Measurements from ENCODE around the gene KDM1A. TPM values are rescaled to one million over a fixed set of nuclear protein-coding genes. Genes with fewer than 3 reads are reported as not detected.
"Not testable (repeated sequence)": the region's sequence is repeated elsewhere in the genome, so short reads cannot be mapped to it uniquely, and the experiment has no call there.

Gene KDM1A
- total and polyA plus RNA-seq, 10 of the 15 experiments (the other 5 are each of a cell fraction or from before 2014, with no cell fraction given) = 39.2 to 118 (median 98.9) TPM

DNA sequence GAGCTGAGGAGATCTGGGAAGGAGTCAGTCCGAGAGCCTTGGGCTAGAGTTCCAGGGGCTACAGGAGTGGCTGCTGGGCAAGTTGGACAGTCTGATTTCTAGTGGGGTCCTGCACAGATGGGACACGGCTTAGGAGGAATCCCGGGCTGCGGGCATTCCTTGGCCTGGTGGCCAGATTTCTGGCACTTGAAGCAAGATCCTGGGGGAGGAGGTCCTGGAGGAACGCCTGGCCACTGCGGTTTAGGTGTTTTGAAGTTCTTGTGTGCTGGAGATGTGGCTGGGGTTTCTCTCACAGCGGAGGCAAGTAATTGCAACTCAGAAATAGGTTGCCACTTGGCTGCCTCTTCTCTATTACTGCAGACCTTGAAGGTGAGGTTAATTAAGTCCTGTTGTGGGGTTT, 17.1 kb upstream of the KDM1A start:
- H3K4me1 ChIP-seq (ENCODE audit: control insufficient read depth, insufficient read depth, low read length); FAIRE-seq; H3K9ac ChIP-seq (ENCODE audit: control insufficient read depth, insufficient read depth, low read length); H3K9me3 ChIP-seq (replicated peaks; ENCODE audit: control insufficient read depth, insufficient read depth, low read length); CTCF ChIA-PET; H3K4me2 ChIP-seq (ENCODE audit: control insufficient read depth, insufficient read depth); POLR2A ChIA-PET; RAD21 ChIA-PET (ENCODE audit: unreplicated experiment); H3K27me3 ChIP-seq (replicated peaks in 1 of 2; ENCODE audit: control insufficient read depth in 2 of 2, insufficient read depth in 2 of 2, low read length in 1 of 2); SMC1A ChIA-PET (ENCODE audit: uncharacterized antibody, unreplicated experiment); H3K79me2 ChIP-seq (ENCODE audit: control insufficient read depth, insufficient read depth, low read length); H3K4me3 ChIP-seq; in situ Hi-C loops (cut with MboI); ATAC-seq; H2AFZ ChIP-seq (ENCODE audit: control insufficient read depth, low read depth, low read length); DNase-seq (ENCODE audit: low read depth, low spot score); BruUV-seq (replicated peaks); H3K36me3 ChIP-seq (ENCODE audit: control insufficient read depth in 2 of 2, insufficient read depth in 2 of 2, low read length in 1 of 2); intact Hi-C loops (cut with micrococcal nuclease; ENCODE audit: unreplicated experiment); H3K27ac ChIP-seq (ENCODE audit: control insufficient read depth, insufficient read depth); H4K20me1 ChIP-seq (ENCODE audit: control insufficient read depth, insufficient read depth): not testable (repeated sequence)
- 47% methylated on average over 7 of the region's 7 CpGs for WGBS (ENCODE audit: insufficient coverage, insufficient replicate concordance, low lambda C conversion rate, missing lambda C conversion rate)

DNA sequence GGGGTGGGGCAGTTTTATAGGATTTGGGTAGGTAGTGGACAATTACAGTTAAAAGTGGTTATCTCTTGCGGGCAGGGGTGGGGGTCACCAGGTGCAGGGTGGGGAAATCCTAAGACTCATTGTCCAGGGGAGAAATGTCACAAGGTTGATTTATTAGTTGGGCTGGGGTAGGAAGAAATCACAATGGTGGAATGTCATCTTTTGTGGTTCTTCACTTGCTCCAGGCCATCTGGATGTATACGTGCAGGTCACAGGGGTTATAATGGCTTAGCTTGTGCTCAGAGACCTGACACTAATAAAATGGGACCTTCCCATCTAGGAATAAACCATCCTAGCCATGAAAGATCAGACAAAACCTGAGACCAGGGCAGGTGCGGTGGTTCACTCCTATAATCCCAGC, 15.2 kb upstream of the KDM1A start:
- no peak for DNase-seq (ENCODE audit: low read depth, low spot score)
- BruUV-seq (replicated peaks) = no TSS peak
- SMC1A ChIA-PET (ENCODE audit: uncharacterized antibody, unreplicated experiment) = no interaction called here
- H3K27me3 ChIP-seq (replicated peaks in 1 of 2; ENCODE audit: control insufficient read depth in 2 of 2, insufficient read depth in 2 of 2, low read length in 1 of 2) = no peaks in the 10 kb centered on the region
- no peak overlapping the region for H3K4me3 ChIP-seq
- RAD21 ChIA-PET (ENCODE audit: unreplicated experiment) = no interaction called here
- H3K27ac ChIP-seq (ENCODE audit: control insufficient read depth, insufficient read depth) = no peak overlapping the region
- H3K4me2 ChIP-seq (ENCODE audit: control insufficient read depth, insufficient read depth) = no peak overlapping the region
- no peaks in the 10 kb centered on the region for H3K4me1 ChIP-seq (ENCODE audit: control insufficient read depth, insufficient read depth, low read length)
- POLR2A ChIA-PET = no interaction called here
- H3K9me3 ChIP-seq (replicated peaks; ENCODE audit: control insufficient read depth, insufficient read depth, low read length) = peaks cover 2% of the 10 kb centered on the region; the same call in 1 of the 3 replicates
- H3K79me2 ChIP-seq (ENCODE audit: control insufficient read depth, insufficient read depth, low read length) = no peaks in the 10 kb centered on the region
- no peak for ATAC-seq
- no peak overlapping the region for H2AFZ ChIP-seq (ENCODE audit: control insufficient read depth, low read depth, low read length)
- no peak overlapping the region for H3K9ac ChIP-seq (ENCODE audit: control insufficient read depth, insufficient read depth, low read length)
- H4K20me1 ChIP-seq (ENCODE audit: control insufficient read depth, insufficient read depth) = no peaks in the 10 kb centered on the region
- 53% methylated on average over 3 of the region's 3 CpGs for WGBS (ENCODE audit: insufficient coverage, insufficient replicate concordance, low lambda C conversion rate, missing lambda C conversion rate)
- TF ChIP-seq BRCA1 (IDR thresholded peaks at IDR 0.05; ENCODE audit: low read depth, low read length) (no peak), SMARCA5 (IDR thresholded peaks at IDR 0.05) (no peak), SMAD5 (IDR thresholded peaks at IDR 0.05; ENCODE audit: low read depth) (no peak), HCFC1 (IDR thresholded peaks at IDR 0.05; ENCODE audit: low read length) (no peak), HDGF (IDR thresholded peaks at IDR 0.05) (no peak), TCF3 (IDR thresholded peaks at IDR 0.05; ENCODE audit: borderline replicate concordance, insufficient read depth, low read depth, low read length) (no peak)
- TF ChIP-seq, protein P1, sequence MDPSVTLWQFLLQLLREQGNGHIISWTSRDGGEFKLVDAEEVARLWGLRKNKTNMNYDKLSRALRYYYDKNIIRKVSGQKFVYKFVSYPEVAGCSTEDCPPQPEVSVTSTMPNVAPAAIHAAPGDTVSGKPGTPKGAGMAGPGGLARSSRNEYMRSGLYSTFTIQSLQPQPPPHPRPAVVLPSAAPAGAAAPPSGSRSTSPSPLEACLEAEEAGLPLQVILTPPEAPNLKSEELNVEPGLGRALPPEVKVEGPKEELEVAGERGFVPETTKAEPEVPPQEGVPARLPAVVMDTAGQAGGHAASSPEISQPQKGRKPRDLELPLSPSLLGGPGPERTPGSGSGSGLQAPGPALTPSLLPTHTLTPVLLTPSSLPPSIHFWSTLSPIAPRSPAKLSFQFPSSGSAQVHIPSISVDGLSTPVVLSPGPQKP (IDR thresholded peaks at IDR 0.05; ENCODE audit: low read depth, low read length) = no peak
- TF ChIP-seq, protein P2, sequence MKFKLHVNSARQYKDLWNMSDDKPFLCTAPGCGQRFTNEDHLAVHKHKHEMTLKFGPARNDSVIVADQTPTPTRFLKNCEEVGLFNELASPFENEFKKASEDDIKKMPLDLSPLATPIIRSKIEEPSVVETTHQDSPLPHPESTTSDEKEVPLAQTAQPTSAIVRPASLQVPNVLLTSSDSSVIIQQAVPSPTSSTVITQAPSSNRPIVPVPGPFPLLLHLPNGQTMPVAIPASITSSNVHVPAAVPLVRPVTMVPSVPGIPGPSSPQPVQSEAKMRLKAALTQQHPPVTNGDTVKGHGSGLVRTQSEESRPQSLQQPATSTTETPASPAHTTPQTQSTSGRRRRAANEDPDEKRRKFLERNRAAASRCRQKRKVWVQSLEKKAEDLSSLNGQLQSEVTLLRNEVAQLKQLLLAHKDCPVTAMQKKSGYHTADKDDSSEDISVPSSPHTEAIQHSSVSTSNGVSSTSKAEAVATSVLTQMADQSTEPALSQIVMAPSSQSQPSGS (IDR thresholded peaks at IDR 0.05; ENCODE audit: low read length) = no peak
- TF ChIP-seq, protein P3, sequence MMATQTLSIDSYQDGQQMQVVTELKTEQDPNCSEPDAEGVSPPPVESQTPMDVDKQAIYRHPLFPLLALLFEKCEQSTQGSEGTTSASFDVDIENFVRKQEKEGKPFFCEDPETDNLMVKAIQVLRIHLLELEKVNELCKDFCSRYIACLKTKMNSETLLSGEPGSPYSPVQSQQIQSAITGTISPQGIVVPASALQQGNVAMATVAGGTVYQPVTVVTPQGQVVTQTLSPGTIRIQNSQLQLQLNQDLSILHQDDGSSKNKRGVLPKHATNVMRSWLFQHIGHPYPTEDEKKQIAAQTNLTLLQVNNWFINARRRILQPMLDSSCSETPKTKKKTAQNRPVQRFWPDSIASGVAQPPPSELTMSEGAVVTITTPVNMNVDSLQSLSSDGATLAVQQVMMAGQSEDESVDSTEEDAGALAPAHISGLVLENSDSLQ (IDR thresholded peaks at IDR 0.05) = no peak
- no peak for FAIRE-seq
- intact Hi-C loops (cut with micrococcal nuclease; ENCODE audit: unreplicated experiment) = no loop called here
- CTCF ChIA-PET = no interaction called here
- H3K36me3 ChIP-seq (ENCODE audit: control insufficient read depth in 2 of 2, insufficient read depth in 2 of 2, low read length in 1 of 2) = no peaks in the 10 kb centered on the region
- in situ Hi-C loops (cut with MboI) = no loop called here

DNA sequence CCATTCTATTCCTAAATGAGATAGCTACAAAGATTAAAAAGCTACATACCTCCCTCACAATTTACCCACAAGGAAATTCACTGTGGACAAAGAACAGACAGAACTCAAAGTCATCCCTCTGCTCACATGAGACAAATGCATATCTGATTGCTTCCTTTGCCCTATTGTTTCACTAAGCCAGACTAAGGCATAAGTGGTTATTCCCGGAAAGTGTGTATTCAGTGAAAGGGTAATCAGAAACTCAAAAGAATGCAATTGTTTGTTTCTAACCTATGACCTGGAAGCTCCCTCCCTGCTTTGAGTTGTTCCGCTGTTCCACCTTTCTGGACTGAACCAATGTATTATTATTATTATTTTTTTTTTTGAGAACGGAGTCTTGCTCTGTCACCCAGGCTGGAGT, 14.5 kb upstream of the KDM1A start:
- H4K20me1 ChIP-seq (ENCODE audit: control insufficient read depth, insufficient read depth); in situ Hi-C loops (cut with MboI); H3K4me1 ChIP-seq (ENCODE audit: control insufficient read depth, insufficient read depth, low read length); intact Hi-C loops (cut with micrococcal nuclease; ENCODE audit: unreplicated experiment); H3K27me3 ChIP-seq (replicated peaks in 1 of 2; ENCODE audit: control insufficient read depth in 2 of 2, insufficient read depth in 2 of 2, low read length in 1 of 2); H3K4me2 ChIP-seq (ENCODE audit: control insufficient read depth, insufficient read depth); H2AFZ ChIP-seq (ENCODE audit: control insufficient read depth, low read depth, low read length); BruUV-seq (replicated peaks); H3K9me3 ChIP-seq (replicated peaks; ENCODE audit: control insufficient read depth, insufficient read depth, low read length); H3K9ac ChIP-seq (ENCODE audit: control insufficient read depth, insufficient read depth, low read length); POLR2A ChIA-PET; H3K79me2 ChIP-seq (ENCODE audit: control insufficient read depth, insufficient read depth, low read length); ATAC-seq; DNase-seq (ENCODE audit: low read depth, low spot score); SMC1A ChIA-PET (ENCODE audit: uncharacterized antibody, unreplicated experiment); H3K36me3 ChIP-seq (ENCODE audit: control insufficient read depth in 2 of 2, insufficient read depth in 2 of 2, low read length in 1 of 2); CTCF ChIA-PET; H3K27ac ChIP-seq (ENCODE audit: control insufficient read depth, insufficient read depth); H3K4me3 ChIP-seq; RAD21 ChIA-PET (ENCODE audit: unreplicated experiment); FAIRE-seq: not testable (repeated sequence)
- 82% methylated on average over 3 of the region's 3 CpGs for WGBS (ENCODE audit: insufficient coverage, insufficient replicate concordance, low lambda C conversion rate, missing lambda C conversion rate)

Measured in GM12878 (cell line).